Fibroblast of peridontal ligament (primary cell): ENCODE results near the gene IGF2BP2.
A peak's percentile ranks its signal among the peaks of the same experiment; 100 is the strongest.

ENCODE experiments used
- DNase-seq: peaks from one replicate; pipeline ENCODE4 v3.0.0-alpha.2; 2010; ENCODE audit errors: extremely low read depth

IGF2BP2 gene

DNA sequence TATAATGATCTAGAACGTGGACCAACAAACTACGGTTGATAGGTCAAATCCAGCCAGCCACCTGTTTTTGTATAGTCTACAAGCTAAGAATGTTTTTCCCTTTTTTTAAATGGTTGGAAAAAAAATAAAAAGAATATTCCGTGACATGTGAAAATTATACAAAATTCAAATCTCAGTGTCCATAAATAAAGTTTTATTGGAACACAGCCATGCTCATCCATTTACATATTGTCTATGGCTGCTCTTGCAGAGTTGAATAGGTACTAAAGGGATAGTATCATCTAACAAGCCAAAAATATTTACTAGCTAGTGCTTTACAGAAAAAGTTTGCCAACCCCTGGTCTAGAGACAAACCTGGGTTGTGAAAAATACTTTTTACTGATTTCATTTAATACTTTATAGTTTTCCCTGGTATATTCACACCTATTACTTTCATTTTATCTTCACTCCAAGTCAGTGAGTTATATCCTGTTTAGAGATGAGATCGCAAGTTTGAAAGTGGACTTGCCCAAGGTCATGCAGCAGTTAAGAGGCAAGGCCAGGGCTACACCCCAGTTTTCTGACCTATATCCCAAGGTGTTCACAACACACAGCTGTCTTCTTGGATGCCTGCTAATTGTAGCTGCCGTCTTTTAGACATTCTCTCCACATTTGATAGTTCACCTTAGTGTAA is 58.4 kb downstream of the IGF2BP2 start:
- no peak for DNase-seq

DNA sequence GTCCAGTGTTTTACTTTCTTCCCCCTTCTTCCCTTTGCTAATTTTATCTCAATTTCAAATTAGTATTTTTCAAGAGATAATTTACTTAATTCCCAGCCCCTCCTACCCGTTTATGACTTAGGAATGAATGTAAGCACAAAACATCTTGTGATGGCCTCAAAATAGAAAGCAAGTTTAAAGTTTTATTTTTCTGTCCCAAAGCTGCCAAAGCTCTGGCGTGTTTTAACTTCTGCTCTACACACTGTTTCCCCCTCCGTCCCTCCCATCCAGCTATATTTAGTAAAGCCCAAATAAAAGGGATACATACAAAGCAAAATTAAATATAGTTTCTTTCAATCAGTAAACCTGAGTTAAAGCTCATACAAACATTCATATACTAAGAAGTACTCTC is 59.9 kb downstream of the IGF2BP2 start:
- DNase-seq, result peak; percentile 41

DNA sequence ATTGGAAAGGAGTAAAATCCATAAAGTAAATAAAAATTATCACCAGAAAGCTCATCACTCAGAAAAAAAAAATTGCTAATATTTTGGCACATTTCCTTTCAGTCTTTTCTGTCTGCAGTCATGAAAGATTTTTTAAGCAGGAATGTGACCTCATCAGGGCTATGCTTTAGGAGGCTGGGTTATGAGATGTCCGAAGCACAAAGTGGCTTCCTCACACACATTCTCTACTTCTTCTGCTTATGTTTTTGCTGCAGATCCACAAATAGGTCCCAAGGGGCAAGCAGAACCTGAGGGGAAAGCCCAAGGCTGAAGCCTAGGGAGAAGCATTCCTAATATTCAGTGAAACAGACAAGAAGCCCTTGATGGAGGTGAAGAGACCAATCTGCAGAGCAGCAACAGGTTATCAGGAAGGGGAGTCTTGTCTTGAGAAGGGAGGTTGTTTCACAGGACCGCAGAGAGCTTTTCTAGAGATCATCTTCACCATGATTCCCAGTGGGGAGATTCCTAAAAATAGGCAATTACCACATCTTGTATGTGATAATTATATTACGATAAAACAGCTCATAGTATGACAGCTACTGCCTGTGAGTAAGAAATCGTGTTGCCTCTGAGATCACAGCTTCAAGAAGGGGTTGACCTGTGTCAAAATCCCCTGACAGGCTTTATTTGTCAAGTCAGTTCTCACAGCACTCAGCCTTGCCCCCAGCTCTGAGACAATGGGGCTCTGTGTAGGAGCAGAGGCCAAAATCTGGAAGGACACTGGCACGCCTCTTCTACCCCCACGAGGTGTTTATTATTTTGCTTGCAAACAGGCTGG is 60.5 kb downstream of the IGF2BP2 start:
- peak; percentile 49 for DNase-seq

- DNase-seq, result no peak
These were observed 61.4 kb downstream of the IGF2BP2 start for GRCh38 chr3:185763347-185764005.

DNA sequence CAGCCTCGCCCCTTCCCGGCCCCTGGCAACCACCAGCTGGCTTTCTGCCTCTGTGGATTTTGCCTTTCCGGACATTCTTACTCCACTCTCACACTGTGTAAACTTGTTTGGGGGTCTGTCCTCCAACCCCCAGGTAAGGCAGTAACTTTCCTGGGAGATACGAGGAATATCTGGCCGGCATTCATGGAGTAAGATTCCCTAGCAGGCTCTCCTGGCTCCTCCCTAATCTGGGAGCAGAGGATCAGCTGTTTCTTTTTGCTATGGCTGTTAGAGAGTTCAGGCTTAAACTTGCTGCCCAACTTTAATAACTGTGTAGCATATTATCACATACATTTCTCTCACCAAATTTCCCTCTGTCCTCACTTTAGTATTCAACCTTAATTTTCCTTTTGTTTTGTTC is 64.3 kb downstream of the IGF2BP2 start:
- DNase-seq, result no peak

- no peak for DNase-seq
These were observed 64.8 kb downstream of the IGF2BP2 start for GRCh38 chr3:185760088-185760487.

DNA sequence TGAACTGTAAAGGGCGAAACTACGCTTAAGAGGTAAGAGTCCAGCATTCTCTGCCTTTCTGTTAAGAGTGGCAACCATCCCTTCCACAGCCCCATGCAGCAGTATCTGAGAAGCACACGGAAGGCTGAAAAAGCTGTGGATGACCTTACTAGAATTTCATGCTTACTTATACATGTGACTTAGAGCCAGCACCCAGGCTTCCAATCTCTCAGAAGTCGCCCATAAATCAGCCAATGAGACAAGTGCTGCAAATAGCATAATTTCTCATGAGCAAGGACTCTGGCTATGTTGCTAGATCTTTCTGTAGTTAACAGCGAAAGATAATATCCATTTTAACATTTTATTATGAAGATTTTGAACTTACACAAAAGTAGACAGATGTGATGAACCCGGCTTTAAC is 65.3 kb downstream of the IGF2BP2 start:
- DNase-seq, result no peak

DNA sequence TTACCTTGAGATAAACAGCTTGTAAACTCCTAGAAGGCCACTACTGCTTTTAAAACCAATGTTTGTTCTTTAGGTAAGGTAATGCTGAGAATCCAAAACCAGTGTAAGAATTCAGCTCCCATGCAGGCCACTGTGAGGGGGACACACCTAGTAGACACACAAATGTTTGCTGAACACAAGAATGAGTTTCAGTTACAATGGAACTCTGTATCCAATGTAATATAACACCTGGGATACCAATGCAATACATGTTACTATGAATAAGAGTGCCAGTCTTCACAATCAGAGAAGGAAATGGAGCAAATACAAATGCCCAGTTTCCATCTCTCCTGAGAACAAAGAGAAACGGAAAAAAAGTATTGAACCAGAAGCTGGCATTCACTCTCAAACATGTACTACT is 65.9 kb downstream of the IGF2BP2 start:
- DNase-seq, result no peak

DNA sequence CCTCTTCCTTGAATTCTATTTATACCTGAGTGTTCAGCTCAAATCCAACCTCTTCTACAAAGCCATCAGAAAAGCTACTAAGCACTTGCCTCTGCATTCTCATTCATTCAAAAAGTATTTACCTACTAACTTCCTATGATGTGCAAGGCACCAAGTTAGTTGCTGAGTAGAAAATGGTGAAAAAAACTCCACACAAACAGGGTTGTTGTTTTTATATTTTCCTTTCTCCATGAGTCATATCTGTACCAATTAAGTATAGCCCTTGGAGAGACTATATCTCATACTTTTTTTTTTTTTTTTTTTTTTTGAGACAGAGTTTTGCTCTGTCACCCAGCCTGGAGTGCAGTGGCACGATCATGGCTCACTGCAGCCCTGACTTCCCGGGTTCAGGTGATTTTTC is 67.7 kb downstream of the IGF2BP2 start:
- no peak for DNase-seq

DNA sequence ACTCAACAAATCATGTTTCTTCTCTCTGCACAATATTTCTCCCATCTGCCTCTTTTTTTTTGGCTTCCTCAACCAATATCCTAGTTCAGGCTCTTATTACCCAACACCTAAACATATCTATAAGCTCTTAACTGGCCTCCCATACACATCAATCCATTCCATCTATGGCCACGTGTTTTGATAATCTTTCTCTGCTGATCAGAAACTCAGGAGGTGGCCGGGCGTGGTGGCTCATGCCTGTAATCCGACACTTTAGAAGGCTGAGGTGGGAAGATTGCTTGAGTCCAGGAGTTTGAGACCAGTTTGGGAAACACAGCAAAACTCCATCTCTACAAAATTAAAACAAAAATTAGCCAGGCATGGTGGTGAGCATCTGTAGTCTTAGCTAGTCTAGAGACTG is 68.4 kb downstream of the IGF2BP2 start:
- DNase-seq, result no peak

- DNase-seq, result no peak
These were observed 69.9 kb downstream of the IGF2BP2 start for GRCh38 chr3:185754920-185755319.

DNA sequence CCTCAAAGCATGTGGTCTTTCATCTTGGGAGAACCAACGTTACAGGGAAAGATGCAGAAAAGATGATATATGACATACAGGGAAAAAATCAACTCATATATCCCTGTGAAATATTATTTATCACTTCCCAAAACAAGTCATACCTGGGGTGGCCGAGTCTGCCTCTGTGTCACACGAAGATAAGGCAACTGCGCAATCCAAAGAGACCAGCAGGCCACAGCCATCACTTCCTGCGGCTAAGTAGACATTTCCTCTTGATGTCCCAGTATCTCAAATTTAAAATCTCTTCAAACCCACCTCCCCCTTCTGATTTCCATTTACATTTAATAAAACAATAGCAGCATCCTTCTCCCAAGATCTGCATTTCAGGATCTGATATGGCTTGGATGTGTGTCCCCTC is 71.5 kb downstream of the IGF2BP2 start:
- no peak for DNase-seq

DNA sequence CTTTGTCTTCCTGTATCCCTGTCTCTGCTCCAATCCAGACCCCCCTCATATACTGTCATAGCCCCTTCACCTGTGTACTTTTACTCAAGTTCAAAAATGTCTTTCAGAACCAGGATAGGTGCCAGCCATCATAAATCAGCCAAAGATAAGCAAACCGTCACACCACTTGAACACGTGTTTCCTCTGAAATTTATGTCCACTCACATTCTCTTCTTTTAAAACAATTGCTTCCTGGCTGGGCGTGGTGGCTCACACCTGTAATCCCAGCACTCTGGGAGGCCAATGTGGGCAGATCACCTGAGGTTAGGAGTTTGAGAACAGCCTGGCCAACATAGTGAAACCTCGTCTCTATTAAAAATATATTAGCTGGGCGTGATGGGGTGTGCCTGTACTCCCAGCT is 74.1 kb downstream of the IGF2BP2 start:
- DNase-seq, result no peak

- no peak for DNase-seq
These were observed 74.8 kb downstream of the IGF2BP2 start for GRCh38 chr3:185750015-185750414.

DNA sequence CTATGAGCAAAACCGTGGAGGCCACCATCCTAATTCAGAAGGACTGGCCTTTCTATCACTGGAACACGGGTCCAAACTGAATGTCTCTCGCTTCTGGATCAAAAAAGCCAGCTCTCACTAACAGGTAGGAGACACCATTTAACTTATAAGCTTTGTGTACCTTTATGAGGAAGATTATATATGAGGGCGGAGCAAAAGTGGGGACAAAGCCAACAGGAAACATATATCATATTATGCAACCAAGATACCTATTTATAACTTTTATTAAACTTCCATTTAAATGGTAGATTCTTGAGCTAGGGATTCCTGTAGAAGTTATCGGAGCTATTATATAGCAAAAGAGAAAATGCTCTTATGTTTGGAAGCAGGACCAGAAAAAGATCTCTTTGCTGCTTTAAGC is 78.4 kb downstream of the IGF2BP2 start:
- DNase-seq, result no peak

- DNase-seq, result peak; percentile 60
These were observed 79.6 kb downstream of the IGF2BP2 start for GRCh38 chr3:185744997-185745843.

DNA sequence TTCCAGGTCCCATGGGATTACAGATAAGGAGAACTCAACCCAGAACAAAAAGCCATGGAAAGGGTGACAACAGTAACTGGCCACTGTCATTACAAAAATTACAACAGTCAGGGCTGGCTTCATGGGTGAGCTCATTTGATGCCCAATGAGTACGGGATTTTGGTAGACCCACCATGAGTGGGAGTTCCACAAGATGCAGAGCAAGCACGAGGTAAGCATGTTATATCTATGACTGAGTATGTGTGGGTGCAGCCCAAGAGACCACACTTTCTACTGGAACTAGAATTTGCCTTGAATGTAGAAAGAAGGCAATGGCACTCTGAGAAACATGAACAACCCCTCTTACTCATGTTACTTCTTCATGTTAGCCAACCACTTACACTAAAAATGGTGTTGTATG is 83.3 kb downstream of the IGF2BP2 start:
- no peak for DNase-seq

- no peak for DNase-seq
These were observed 84.7 kb downstream of the IGF2BP2 start for GRCh38 chr3:185740133-185740532.

DNA sequence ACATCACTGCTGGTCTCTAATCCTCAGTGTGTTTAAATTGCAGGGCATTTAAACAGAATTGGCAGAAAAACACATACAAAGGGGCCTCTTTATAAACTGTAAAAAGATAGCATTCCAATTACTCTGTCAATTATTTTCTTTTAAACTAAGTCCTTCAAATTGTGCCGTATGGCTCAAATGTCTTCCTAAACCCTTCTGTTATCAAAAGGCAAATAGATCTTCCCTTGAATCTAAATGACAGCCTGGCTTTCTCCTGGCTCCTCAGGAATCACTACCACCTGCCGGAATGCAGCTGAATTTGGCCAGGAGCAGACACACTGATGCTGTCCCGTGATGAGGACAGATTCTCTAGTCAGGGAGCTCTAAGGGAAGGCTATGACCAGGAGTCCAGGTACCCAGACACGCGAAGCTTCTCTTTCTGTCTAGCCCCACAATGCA is 85.6 kb downstream of the IGF2BP2 start:
- no peak for DNase-seq

DNA sequence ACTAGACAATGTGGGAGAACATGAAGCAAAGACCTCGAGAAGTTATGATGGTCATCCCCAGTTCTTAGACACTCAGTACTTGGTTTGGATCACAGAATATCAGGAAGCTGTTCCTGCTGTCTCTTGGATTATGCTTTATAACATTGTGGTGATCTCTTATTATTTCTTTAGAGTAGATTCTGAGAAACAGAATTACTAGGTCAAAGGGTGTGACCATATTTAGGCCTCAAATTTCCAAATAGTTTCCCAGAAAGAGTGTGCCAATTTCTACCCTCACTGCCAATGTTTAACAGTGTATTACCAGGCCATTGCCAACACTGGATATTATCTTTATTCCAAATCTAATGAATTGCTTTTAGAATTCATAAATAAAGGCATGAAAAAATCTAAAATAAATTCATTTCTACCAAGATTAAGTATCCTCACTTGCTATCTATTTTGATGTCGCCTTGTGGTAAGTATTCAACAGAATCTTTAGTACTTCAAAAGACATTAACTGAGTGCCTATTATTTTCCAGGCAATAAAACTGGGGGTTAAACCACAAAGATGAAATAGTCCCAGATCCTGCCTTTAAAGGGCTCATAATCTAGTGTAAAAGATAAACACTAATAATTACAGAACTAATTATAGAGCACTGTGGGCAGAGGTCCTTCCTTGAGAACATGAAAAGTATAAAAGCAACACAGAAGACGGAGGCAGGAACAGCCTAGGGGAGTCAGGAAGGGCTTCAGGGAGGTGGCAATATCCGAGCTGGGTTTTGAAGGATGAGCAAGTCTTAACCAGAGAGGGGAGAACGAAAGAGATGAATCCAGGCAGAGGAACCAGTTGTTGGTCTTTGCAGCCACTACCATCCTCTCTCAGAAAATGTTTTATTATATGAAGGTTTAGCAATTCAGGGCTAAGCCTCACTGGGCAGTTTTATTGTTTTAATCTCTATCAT is 86.8 kb downstream of the IGF2BP2 start:
- peak; percentile 50 for DNase-seq

- DNase-seq, result peak; percentile 53
These were observed 87.8 kb downstream of the IGF2BP2 start for GRCh38 chr3:185737020-185737419.
